Right renal pelvis (tissue), 4 donors: ENCODE results near the gene PLEKHN1. TPM values are rescaled to one million over a fixed set of nuclear protein-coding genes. Genes with fewer than 3 reads are reported as not detected.
"Not testable (repeated sequence)": the region's sequence is repeated elsewhere in the genome, so short reads cannot be mapped to it uniquely, and the experiment has no call there.

ENCODE experiments used
- DNase-seq, 4 donors: peaks; one replicate each; pipeline ENCODE4 v3.0.0-alpha.2; 2013; ENCODE audit warnings: low read depth in 4 of 4, low spot score in 3 of 4, missing footprints in 1 of 4
- polyA plus RNA-seq, 4 donors: library from polyadenylated mRNA; unstranded; fragments of 120-200 nt; gene quantifications; one replicate each; pipeline ENCODE4 v1.2.1, GENCODE V29; 2013; ENCODE audit not compliant: insufficient read length in 4 of 4

The PLEKHN1 gene
- polyA plus RNA-seq, 4 donors: 0.13 to 1.2 (median 0.46) TPM

DNA sequence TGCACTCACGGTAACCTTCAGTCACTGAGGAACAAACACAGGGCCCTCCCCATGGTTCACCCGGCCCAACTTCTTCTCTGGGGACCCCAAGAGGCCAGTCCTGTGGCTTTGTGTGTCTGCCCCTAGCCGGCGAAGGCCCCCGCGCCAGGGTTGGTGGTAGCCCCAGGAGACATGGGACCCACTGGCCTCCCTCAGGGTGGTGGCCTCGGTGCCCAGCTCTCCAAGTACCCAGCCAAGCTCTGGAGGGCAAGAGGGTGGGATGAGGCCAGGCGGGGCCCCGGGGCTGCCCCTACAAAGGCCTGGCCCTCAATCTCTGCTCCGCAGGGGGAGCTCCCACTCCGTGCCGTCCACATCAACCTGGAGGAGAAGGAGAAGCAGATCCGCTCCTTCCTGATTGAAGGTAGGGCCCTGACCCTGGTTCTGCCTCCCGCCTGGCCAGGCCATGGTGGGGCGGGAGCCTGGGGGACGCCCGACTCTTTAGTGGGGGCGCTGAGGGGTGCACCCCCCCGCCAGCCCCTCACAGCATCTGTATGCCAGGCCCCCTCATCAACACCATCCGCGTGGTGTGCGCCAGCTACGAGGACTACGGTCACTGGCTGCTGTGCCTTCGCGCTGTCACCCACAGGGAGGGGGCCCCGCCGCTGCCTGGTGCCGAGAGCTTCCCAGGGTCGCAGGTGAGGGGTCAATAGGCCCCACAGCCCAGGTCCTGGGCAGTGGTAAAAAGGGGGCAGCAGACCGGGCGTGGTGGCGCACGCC is 5.6 kb downstream of the PLEKHN1 start:
- no peak for DNase-seq

- no peak for DNase-seq
Observed at GRCh38 chr1:972726-973458, 6.6 kb downstream of the PLEKHN1 start.

DNA sequence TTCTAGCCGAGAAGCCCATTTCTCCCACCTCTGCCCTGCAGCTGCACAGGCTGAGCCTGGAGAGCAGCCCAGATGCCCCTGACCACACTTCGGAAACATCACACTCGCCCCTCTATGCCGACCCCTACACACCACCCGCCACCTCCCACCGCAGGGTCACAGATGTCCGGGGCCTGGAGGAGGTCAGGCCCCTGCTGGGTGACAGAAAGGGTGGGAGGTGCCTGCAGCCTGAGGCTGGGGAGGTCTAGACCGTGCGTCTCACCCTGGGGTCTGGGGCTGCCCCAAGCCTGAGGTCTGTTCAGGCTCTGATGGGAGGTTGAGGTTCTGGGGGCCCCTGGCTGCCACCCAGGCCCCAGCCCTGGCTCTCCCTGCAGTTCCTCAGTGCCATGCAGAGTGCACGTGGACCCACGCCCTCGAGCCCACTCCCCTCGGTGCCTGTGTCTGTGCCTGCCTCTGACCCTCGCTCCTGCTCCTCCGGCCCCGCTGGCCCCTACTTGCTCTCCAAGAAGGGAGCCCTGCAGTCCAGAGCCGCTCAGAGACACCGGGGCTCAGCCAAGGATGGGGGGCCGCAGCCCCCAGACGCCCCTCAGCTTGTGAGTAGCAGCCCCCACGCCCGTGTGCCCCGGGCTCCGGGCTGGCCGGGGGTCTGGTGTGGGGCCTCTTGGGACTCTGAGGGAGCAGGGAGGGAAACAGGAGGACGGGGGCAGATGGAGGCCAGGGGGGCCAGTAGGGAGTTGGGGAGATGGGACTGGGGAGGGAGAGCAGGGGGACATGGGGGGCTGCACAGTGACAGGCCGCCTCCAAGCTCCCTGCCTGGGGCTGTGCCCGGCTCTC is 7.4 kb downstream of the PLEKHN1 start:
- no peak for DNase-seq

- DNase-seq: no peak
Observed at GRCh38 chr1:974293-974640, 8.0 kb downstream of the PLEKHN1 start.

- no peak for DNase-seq
Observed at GRCh38 chr1:974687-975328, 8.5 kb downstream of the PLEKHN1 start.

GRCh38 chr1:975365-975764 is 9.1 kb downstream of the PLEKHN1 start:
- no peak for DNase-seq

DNA sequence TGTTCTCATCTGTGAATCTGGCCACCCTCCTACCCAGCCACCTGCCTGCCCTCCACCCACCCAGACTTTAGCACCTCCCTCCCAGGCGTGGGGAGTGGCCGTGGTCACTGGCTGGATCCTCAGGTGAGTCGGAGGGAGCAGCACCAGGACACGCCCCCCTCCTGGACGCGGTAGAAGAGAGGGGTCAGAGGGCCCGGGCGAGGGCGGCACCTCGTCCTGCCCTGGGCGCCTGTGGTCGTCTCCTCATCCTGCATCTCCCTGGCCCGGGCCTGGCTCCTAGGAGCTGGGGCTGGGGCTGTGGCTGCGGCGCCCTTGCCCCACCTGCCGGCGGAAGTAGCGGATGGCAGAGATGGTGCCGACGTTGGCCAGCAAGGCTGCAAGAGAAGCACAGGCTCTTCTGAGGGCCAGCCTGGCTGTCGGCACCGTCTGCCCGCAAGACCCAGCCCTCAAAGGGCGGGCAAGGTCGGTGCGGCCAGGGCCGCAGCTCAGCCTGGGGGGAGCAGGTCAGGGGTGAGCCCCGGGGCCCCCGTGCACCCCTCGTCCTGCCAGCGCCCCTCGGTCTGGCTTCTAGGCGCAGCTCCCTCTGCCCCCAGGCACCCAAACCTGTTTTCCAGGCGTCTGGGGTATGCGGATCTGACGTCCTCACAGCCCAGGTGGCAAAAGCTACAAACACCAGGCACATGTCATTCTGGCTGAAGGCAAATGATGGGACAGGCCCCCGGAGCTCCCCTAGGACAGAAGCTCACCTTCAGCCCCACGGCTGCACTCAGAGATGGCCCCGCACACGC is 9.8 kb downstream of the PLEKHN1 start:
- peak in 1 of 4 donors; percentile 45 for DNase-seq

DNA sequence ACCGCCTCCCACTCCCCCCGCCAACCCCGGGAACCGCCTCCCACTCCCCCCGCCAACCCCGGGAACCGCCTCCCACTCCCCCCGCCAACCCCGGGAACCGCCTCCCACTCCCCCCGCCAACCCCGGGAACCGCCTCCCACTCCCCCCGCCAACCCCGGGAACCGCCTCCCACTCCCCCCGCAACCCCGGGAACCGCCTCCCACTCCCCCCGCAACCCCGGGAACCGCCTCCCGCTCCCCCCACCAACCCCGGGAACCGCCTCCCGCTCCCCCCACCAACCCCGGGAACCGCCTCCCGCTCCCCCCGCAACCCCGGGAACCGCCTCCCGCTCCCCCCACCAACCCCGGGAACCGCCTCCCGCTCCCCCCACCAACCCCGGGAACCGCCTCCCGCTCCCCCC is 10.5 kb downstream of the PLEKHN1 start:
- not testable (repeated sequence) for DNase-seq

DNA sequence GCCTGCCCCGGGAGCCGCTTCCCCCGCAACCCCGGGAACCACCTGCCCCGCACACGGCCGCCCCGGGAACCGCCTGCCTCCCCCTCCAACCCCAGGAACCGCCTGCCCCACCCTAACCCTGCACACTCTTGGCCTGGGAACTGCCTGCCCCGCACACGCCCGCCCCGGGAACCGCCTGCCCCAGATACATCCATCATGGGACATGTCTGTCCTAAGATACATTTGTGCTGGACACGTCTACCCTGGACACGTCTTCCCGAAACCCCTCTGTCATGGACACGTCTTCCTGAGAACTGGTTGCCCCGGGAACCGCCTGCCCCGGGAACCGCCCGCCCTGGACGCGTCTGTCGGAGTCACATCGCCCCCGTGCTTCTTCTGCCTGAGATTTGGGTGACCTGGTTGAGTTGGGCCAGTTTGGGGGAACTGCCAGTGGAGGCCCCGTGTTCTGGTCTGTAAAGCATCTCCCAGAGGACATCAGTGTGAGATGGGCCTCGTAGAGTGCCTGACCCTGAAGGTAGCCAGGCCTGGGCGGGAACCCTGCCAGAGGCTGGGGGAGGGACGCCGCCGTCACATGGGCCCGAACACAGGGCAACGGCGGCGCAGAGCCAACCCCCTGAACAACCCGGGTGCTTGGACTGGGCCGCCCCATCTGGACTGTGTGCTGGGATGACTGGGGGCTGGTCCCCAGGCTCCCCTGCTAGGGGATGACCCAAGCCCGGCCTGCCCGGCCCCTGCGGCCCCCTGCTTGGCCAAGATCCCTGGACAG is 12.0 kb downstream of the PLEKHN1 start:
- no peak for DNase-seq

DNA sequence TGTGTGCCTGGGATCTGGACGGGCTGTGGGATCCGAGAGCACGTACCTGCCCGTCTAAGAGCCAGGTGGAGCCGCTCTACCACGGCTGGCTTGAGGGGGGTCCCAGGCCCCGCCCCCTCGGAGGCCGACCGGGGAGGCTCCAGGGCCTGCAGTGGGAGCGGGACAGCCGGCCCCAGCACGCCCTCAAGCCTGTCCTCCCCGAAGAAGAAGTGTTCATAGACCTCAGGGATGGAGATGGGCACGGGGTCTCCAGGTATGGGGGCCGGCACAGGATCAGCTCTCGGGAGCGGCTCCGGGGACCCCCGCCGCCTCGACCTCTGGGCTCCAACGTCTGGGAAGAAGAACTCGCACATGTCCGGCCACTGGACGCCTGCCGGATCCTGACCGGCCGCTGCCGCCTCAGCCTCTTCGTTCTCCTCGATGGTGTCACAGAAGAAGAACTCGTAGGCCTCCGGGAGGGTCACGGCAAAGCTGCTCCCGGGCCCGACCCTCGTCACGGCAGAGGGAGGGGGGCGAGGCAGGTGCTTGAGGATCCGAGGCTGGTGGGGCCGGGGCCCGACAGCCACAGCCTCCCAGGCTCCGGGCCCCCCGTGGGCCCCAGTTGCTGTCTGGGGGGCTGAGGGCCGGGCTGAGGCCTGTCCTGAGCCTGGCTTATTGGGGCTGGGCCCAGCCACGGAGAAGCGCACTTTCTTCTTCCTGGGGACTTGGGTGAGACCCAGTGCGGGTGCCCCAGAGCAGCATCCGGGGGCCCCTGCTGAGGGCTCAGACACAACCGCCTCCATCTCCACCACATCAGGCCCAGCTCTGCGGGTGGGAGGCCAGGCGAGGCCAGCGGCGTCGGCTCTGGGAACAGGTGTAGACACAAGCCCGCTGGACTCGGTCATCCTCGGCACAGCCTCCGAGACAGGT is 12.8 kb downstream of the PLEKHN1 start:
- no peak for DNase-seq

GRCh38 chr1:979744-980072 is 13.4 kb downstream of the PLEKHN1 start:
- no peak for DNase-seq

GRCh38 chr1:980137-980571 is 13.9 kb downstream of the PLEKHN1 start:
- no peak for DNase-seq

GRCh38 chr1:980602-981395 is 14.5 kb downstream of the PLEKHN1 start:
- DNase-seq: no peak

DNA sequence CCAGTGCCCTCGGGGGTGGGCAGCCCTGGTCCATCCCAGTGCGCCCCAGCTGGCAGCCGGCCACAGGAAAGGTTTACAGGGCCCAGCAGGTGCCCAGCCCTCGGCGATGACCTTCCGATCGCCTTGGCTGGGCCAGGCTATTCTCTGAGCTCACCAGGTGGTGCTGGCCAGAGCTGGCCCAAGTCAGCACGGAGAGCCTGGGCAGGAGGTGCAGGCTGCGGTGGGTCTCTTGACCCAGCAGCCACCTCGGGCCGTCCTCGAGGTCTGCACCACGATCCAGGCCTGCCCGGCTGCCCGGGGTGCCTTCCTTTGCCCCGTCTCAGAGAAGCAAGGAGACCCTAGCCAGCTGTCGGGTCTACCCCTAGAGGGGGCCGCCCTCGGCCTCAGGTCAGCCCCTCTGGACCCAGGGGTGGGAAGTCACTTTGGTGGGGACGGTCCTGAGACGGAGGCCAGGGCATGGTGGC is 15.2 kb downstream of the PLEKHN1 start:
- no peak for DNase-seq

DNA sequence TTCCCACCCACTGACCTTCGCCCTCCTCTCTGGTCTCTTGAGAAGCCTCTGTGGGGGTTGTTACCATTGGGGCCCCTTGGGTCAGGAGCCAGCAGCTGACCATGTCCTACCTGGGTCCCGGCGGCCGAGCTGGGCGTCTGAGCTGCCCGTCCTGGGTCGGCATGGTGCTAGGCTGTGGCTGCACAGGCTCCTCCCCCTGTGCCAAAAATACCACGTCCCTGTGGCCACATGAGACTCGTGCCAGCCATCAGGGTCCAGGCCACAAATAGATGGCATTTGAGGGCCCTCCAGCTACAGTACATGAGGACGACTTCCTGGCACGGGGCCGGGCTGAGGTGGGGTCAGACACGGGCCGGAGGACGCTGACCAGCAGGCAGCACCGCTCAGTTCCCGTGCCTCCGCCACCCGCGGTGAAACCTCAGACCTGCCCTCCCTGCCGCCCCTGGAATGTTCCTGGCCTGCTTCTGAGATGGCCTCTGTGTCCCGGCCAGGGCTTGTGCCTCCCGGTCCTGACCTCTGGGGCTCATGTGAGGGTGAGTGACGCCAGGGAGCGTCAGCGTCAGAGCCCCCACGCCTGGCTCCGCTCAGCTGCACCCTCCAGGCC is 15.8 kb downstream of the PLEKHN1 start, which contains the start of gene PERM1:
PERM1 (minus strand) TSS at position 139 of the 604 bp plus-strand sequence. CDS start 1,064 bp downstream, outside the sequence.
- DNase-seq: no peak

GRCh38 chr1:982765-983436 is 16.6 kb downstream of the PLEKHN1 start:
- no peak for DNase-seq
